HG03457 (cell line): Measurements from ENCODE around the gene ARHGEF19.
"Not testable (repeated sequence)": the region's sequence is repeated elsewhere in the genome, so short reads cannot be mapped to it uniquely, and the experiment has no call there.

Experiments used
- ATAC-seq: cut with Tn5 transposase; IDR thresholded peaks from one replicate; pipeline ENCODE4 v1.9.1; 2021; ENCODE audit warnings: moderate number of reproducible peaks; ENCODE audit not compliant: unreplicated experiment

The ARHGEF19 gene

GRCh38 chr1:16222716-16223115, 10.3 kb upstream of the ARHGEF19 start:
- not testable (repeated sequence) for ATAC-seq

GRCh38 chr1:16221499-16221898, 9.0 kb upstream of the ARHGEF19 start:
- ATAC-seq, result no peak

GRCh38 chr1:16219968-16220500, 7.6 kb upstream of the ARHGEF19 start:
- no peak for ATAC-seq

- ATAC-seq, result no peak
Measured at GRCh38 chr1:16218674-16219071, 6.2 kb upstream of the ARHGEF19 start.

- no peak for ATAC-seq
Measured at GRCh38 chr1:16218014-16218673, 5.7 kb upstream of the ARHGEF19 start.

GRCh38 chr1:16217061-16217785, 4.8 kb upstream of the ARHGEF19 start:
- peak; percentile 63 for ATAC-seq

- no peak for ATAC-seq
Measured at GRCh38 chr1:16215882-16216753, 3.7 kb upstream of the ARHGEF19 start.

- ATAC-seq, result not testable (repeated sequence)
Measured at GRCh38 chr1:16215240-16215639, 2.8 kb upstream of the ARHGEF19 start.

GRCh38 chr1:16213544-16213943, 1.1 kb upstream of the ARHGEF19 start:
- not testable (repeated sequence) for ATAC-seq

- ATAC-seq, result no peak
Measured at GRCh38 chr1:16213013-16213412, 561 bp upstream of the ARHGEF19 start.

GRCh38 chr1:16211824-16212223, 628 bp downstream of the ARHGEF19 start:
- ATAC-seq, result no peak

- ATAC-seq, result no peak
Measured at GRCh38 chr1:16210581-16210980, 1.9 kb downstream of the ARHGEF19 start.

GRCh38 chr1:16209847-16210407, 2.5 kb downstream of the ARHGEF19 start:
- ATAC-seq, result no peak

- no peak for ATAC-seq
Measured at GRCh38 chr1:16209132-16209846, 3.2 kb downstream of the ARHGEF19 start.

- no peak for ATAC-seq
Measured at GRCh38 chr1:16208270-16208987, 4.0 kb downstream of the ARHGEF19 start.

GRCh38 chr1:16207318-16208269, 4.9 kb downstream of the ARHGEF19 start:
- ATAC-seq, result no peak

- peak; percentile 44 for ATAC-seq
Measured at GRCh38 chr1:16206547-16207317, 5.7 kb downstream of the ARHGEF19 start.
